ENCODE measurements around the gene EVI2B. TPM values are rescaled to one million over a fixed set of nuclear protein-coding genes. Genes with fewer than 3 reads are reported as not detected.

The EVI2B gene
- polyA plus RNA-seq, 1 donor (not counting 4 experiments of a cell fraction or from before 2014, with no cell fraction given): 0.80 TPM

- FAIRE-seq (peak; percentile 84), DNase-seq (ENCODE audit: low read depth, low spot score) (peak; percentile 48)
- dilution Hi-C loops (cut with MboI; ENCODE audit: extremely low pct_ligation_motif_present, low sequenced_read_pairs): no loop called here
Observed at GRCh38 chr17:31274252-31274651, 39.6 kb downstream of the EVI2B start.

GRCh38 chr17:31273516-31273915 lies 40.3 kb downstream of the EVI2B start:
- Histone ChIP-seq H3K9me3 (ENCODE audit: control insufficient read depth, low read depth, low read length) (no peaks in the 10 kb centered on the region), H3K79me2 (ENCODE audit: control insufficient read depth, insufficient read depth, low read length) (no peaks in the 10 kb centered on the region), H3K27ac (ENCODE audit: control insufficient read depth, insufficient read depth, low read length) (peak overlapping the region; percentile 60), H3K4me1 (ENCODE audit: control insufficient read depth, extremely low read depth, insufficient read depth, low read length) (peaks cover 33% of the 10 kb centered on the region), H2AFZ (ENCODE audit: control insufficient read depth, low read length) (no peak overlapping the region), H3K27me3 (ENCODE audit: control insufficient read depth, extremely low read depth, insufficient read depth, low read length) (no peaks in the 10 kb centered on the region), H3K36me3 (ENCODE audit: control insufficient read depth in 2 of 2, extremely low read depth in 1 of 2, insufficient read depth in 2 of 2, low read length in 2 of 2) (peaks cover 3 to 7% of the 10 kb centered on the region in 2 experiments), H3K4me2 (ENCODE audit: control insufficient read depth, extremely low read depth, insufficient read depth, low read depth, low read length) (no peak overlapping the region), H3K9me1 (ENCODE audit: control insufficient read depth, extremely low read depth, insufficient read depth, low read length) (no peaks in the 10 kb centered on the region), H3K4me3 (ENCODE audit: control insufficient read depth in 2 of 3, extremely low read depth in 1 of 3, insufficient read depth in 2 of 3, low read depth in 1 of 3, low read length in 3 of 3) (no peak overlapping the region), H4K20me1 (ENCODE audit: control insufficient read depth, extremely low read depth, insufficient read depth, low read length) (no peaks in the 10 kb centered on the region), H3K9ac (ENCODE audit: control insufficient read depth, extremely low read depth, insufficient read depth, low read length) (no peak overlapping the region)
- dilution Hi-C loops (cut with MboI; ENCODE audit: extremely low pct_ligation_motif_present, low sequenced_read_pairs): no loop called here
- no peak for DNase-seq (ENCODE audit: low read depth, low spot score)
- TF ChIP-seq EZH2 (IDR thresholded peaks at IDR 0.05; ENCODE audit: low read length): no peak
- no peak for TF ChIP-seq CTCF (optimal IDR thresholded peaks at IDR 0.05 in 1 of 3, IDR thresholded peaks at IDR 0.05 in 1 of 3, conservative IDR thresholded peaks at IDR 0.05 in 1 of 3; ENCODE audit: extremely low read depth in 1 of 3, insufficient read depth in 2 of 3, low read length in 3 of 3)
- no peak for FAIRE-seq

More at GRCh38 chr17:31274252-31274651, 39.6 kb downstream of the EVI2B start:
- no peaks in the 10 kb centered on the region for H3K9me3 ChIP-seq (ENCODE audit: control insufficient read depth, low read depth, low read length)
- H3K4me3 ChIP-seq (ENCODE audit: control insufficient read depth in 2 of 3, extremely low read depth in 1 of 3, insufficient read depth in 2 of 3, low read depth in 1 of 3, low read length in 3 of 3): no peak overlapping the region
- H3K4me2 ChIP-seq (ENCODE audit: control insufficient read depth, extremely low read depth, insufficient read depth, low read depth, low read length): peak overlapping the region; percentile 73
- peak overlapping the region; percentile 60 for H3K27ac ChIP-seq (ENCODE audit: control insufficient read depth, insufficient read depth, low read length)
- H4K20me1 ChIP-seq (ENCODE audit: control insufficient read depth, extremely low read depth, insufficient read depth, low read length): no peaks in the 10 kb centered on the region
- no peaks in the 10 kb centered on the region for H3K27me3 ChIP-seq (ENCODE audit: control insufficient read depth, extremely low read depth, insufficient read depth, low read length)
- H3K79me2 ChIP-seq (ENCODE audit: control insufficient read depth, insufficient read depth, low read length): no peaks in the 10 kb centered on the region
- peaks cover 29% of the 10 kb centered on the region for H3K4me1 ChIP-seq (ENCODE audit: control insufficient read depth, extremely low read depth, insufficient read depth, low read length)
- H3K36me3 ChIP-seq (ENCODE audit: control insufficient read depth in 2 of 2, extremely low read depth in 1 of 2, insufficient read depth in 2 of 2, low read length in 2 of 2): peaks cover 6 to 13% of the 10 kb centered on the region in 2 experiments
- H3K9me1 ChIP-seq (ENCODE audit: control insufficient read depth, extremely low read depth, insufficient read depth, low read length): no peaks in the 10 kb centered on the region
- no peak overlapping the region for H3K9ac ChIP-seq (ENCODE audit: control insufficient read depth, extremely low read depth, insufficient read depth, low read length)
- H2AFZ ChIP-seq (ENCODE audit: control insufficient read depth, low read length): no peak overlapping the region
- TF ChIP-seq EZH2 (IDR thresholded peaks at IDR 0.05; ENCODE audit: low read length) (no peak), CTCF (optimal IDR thresholded peaks at IDR 0.05 in 1 of 3, IDR thresholded peaks at IDR 0.05 in 1 of 3, conservative IDR thresholded peaks at IDR 0.05 in 1 of 3; ENCODE audit: extremely low read depth in 1 of 3, insufficient read depth in 2 of 3, low read length in 3 of 3) (no peak)
